ENCODE data around the gene ROS1.

- TF ChIP-seq CTCF (IDR thresholded peaks at IDR 0.05) (no peak), POLR2A (IDR thresholded peaks at IDR 0.05) (no peak)
Observed at GRCh38 chr6:117253785-117254184, 172.0 kb downstream of the ROS1 start.

Data from vagina (tissue), 2 donors.